GM19328 (cell line): ENCODE results near the gene PPP4R3A.
"Not testable (repeated sequence)": the region's sequence is repeated elsewhere in the genome, so short reads cannot be mapped to it uniquely, and the experiment has no call there.

Experiments
- ATAC-seq: cut with Tn5 transposase; IDR thresholded peaks from one replicate; pipeline ENCODE4 v1.9.1; 2021; ENCODE audit warnings: mild to moderate bottlenecking, moderate library complexity; ENCODE audit not compliant: unreplicated experiment

The PPP4R3A gene

GRCh38 chr14:91510171-91511042, at the start of gene PPP4R3A:
Gene PPP4R3A, minus strand, starts transcription at chr14:91510310. Its CDS starts 663 bp downstream, at chr14:91509647.
- ATAC-seq: peak; percentile 81

GRCh38 chr14:91555531-91555930, 45.4 kb upstream of the PPP4R3A start:
- ATAC-seq: no peak

- no peak for ATAC-seq
Observed at GRCh38 chr14:91554535-91555332, 44.6 kb upstream of the PPP4R3A start.

GRCh38 chr14:91548108-91548507, 38.0 kb upstream of the PPP4R3A start:
- ATAC-seq: no peak

- ATAC-seq: no peak
Observed at GRCh38 chr14:91545946-91546716, 36.0 kb upstream of the PPP4R3A start.

- no peak for ATAC-seq
Observed at GRCh38 chr14:91545204-91545603, 35.1 kb upstream of the PPP4R3A start.

- ATAC-seq: no peak
Observed at GRCh38 chr14:91536327-91536726, 26.2 kb upstream of the PPP4R3A start.

- ATAC-seq: not testable (repeated sequence)
Observed at GRCh38 chr14:91534059-91534458, 23.9 kb upstream of the PPP4R3A start.

- no peak for ATAC-seq
Observed at GRCh38 chr14:91533623-91534022, 23.5 kb upstream of the PPP4R3A start.

GRCh38 chr14:91523972-91524371, 13.9 kb upstream of the PPP4R3A start:
- no peak for ATAC-seq

GRCh38 chr14:91521061-91521640, 11.0 kb upstream of the PPP4R3A start:
- ATAC-seq: no peak

- no peak for ATAC-seq
Observed at GRCh38 chr14:91520138-91520537, 10.0 kb upstream of the PPP4R3A start.

- no peak for ATAC-seq
Observed at GRCh38 chr14:91519239-91520036, 9.3 kb upstream of the PPP4R3A start.

- ATAC-seq: no peak
Observed at GRCh38 chr14:91516663-91517388, 6.7 kb upstream of the PPP4R3A start.

GRCh38 chr14:91515979-91516378, 5.9 kb upstream of the PPP4R3A start:
- no peak for ATAC-seq

- ATAC-seq: no peak
Observed at GRCh38 chr14:91511043-91511383, 903 bp upstream of the PPP4R3A start.

GRCh38 chr14:91509878-91510170, 286 bp downstream of the PPP4R3A start:
- peak; percentile 30 for ATAC-seq

GRCh38 chr14:91509083-91509877, 830 bp downstream of the PPP4R3A start:
- peak; percentile 9 for ATAC-seq

GRCh38 chr14:91508105-91508504, 2.0 kb downstream of the PPP4R3A start:
- no peak for ATAC-seq
